Tibial artery (tissue), 4 donors: Measurements from ENCODE around the gene SLC44A4.
A peak's percentile ranks its signal among the peaks of the same experiment; 100 is the strongest.
"Not testable (repeated sequence)": the region's sequence is repeated elsewhere in the genome, so short reads cannot be mapped to it uniquely, and the experiment has no call there.

Experiments
- DNase-seq, 2 donors: peaks; one replicate each; pipeline ENCODE4 v3.0.0-alpha.2; 2019
- H3K27ac ChIP-seq, 2 donors: fragments of 200-600 bp; sonication (generic) in 1 of 2; 1 replicate in 1 of 2; 2 replicates in 1 of 2; pipeline ENCODE4 v1.5.1; 2018 to 2019; ENCODE audit warnings: mild to moderate bottlenecking in 1 of 2
- H3K27me3 ChIP-seq, 2 donors: fragments of 200-600 bp; sonication (generic) in 1 of 2; one replicate each; pipeline versions ENCODE4 v1.5.1 to v1.6.0; 2016 to 2019
- H3K36me3 ChIP-seq, 3 donors: fragments of 200-600 bp; sonication (generic) in 2 of 3; one replicate each; pipeline ENCODE4 v1.5.1; 2016 to 2019; ENCODE audit warnings: mild to moderate bottlenecking in 2 of 3
- H3K4me1 ChIP-seq, 4 donors: fragments of 200-600 bp; sonication (generic) in 2 of 4; 1 replicate in 3 of 4; 2 replicates in 1 of 4; pipeline ENCODE4 v1.5.1; 2016 to 2019
- H3K4me3 ChIP-seq, 2 donors: fragments of 200-600 bp; sonication (generic) in 1 of 2; 1 replicate in 1 of 2; 2 replicates in 1 of 2; pipeline ENCODE4 v1.5.1; 2018 to 2019; ENCODE audit warnings: mild to moderate bottlenecking in 2 of 2
- H3K9me3 ChIP-seq, 3 donors: fragments of 200-600 bp; sonication (generic) in 1 of 3; one replicate each; pipeline ENCODE4 v1.5.1; 2016 to 2019
- CTCF ChIP-seq, 2 experiments: fragments of 200-600 bp in 1 of 2; fragments of 450-650 bp in 1 of 2; IDR thresholded peaks; one replicate each; pipeline ENCODE4 v1.5.1; 2017 to 2019; ENCODE audit warnings: antibody characterized with exemption in 2 of 2, mild to moderate bottlenecking in 1 of 2, moderate library complexity in 1 of 2
- intact Hi-C: fragments of 100-400 bp; cut with DNase I; formaldehyde crosslinking; loops from one replicate; pipeline ENCODE4 v1.15.0; 2023; ENCODE audit warnings: low total_unique reads

SLC44A4 gene

GRCh38 chr6:31827286-31828079 lies 51.3 kb downstream of the SLC44A4 start, which contains the start of gene HSPA1B:
HSPA1B (plus strand) TSS chr6:31827738; CDS start chr6:31827951, 213 bp downstream.
- Histone ChIP-seq H3K4me3 (peak within 1 kb of the TSS; percentile 76 to 78), H3K36me3 (no peaks in the 10 kb centered on the region), H3K9me3 (no peaks in the 10 kb centered on the region), H3K27me3 (no peaks in the 10 kb centered on the region), H3K4me1 (peaks cover 0 to 55% (median 41%) of the 10 kb centered on the region in 4 donors), H3K27ac (peak within 1 kb of the TSS; percentile 92 to 93)
- intact Hi-C loops = no loop called here
- peak; percentile 100 for DNase-seq
- peak in 1 of 2 experiments; percentile 24 for TF ChIP-seq CTCF (IDR thresholded peaks at IDR 0.05)

- peaks cover 0 to 56% (median 38%) of the 10 kb centered on the region in 4 donors for H3K4me1 ChIP-seq
- H3K27me3 ChIP-seq = no peaks in the 10 kb centered on the region
- peak overlapping the region; percentile 92 to 93 for H3K27ac ChIP-seq
- peak overlapping the region; percentile 76 to 78 for H3K4me3 ChIP-seq
- DNase-seq = peak; percentile 94 to 95
- intact Hi-C loops = no loop called here
- no peaks in the 10 kb centered on the region for H3K36me3 ChIP-seq
- no peak for TF ChIP-seq CTCF (IDR thresholded peaks at IDR 0.05)
- H3K9me3 ChIP-seq = no peaks in the 10 kb centered on the region
Measured at GRCh38 chr6:31826793-31827285, 52.0 kb downstream of the SLC44A4 start.

GRCh38 chr6:31825553-31825952 lies 53.2 kb downstream of the SLC44A4 start:
- no peak for DNase-seq
- TF ChIP-seq CTCF (IDR thresholded peaks at IDR 0.05) = no peak
- Histone ChIP-seq H3K36me3 (no peaks in the 10 kb centered on the region), H3K4me1 (peaks cover 0 to 52% (median 32%) of the 10 kb centered on the region in 4 donors), H3K27ac (peak overlapping the region; percentile 92 to 93), H3K4me3 (no peak overlapping the region), H3K9me3 (no peaks in the 10 kb centered on the region), H3K27me3 (no peaks in the 10 kb centered on the region)
- intact Hi-C loops = no loop called here

GRCh38 chr6:31823592-31824196 lies 55.1 kb downstream of the SLC44A4 start:
- Histone ChIP-seq H3K4me1 (peaks cover 0 to 69% (median 45%) of the 10 kb centered on the region in 4 donors), H3K27ac (peak overlapping the region; percentile 91)
- H3K9me3 ChIP-seq, intact Hi-C loops, H3K27me3 ChIP-seq, H3K36me3 ChIP-seq, DNase-seq, H3K4me3 ChIP-seq: not testable (repeated sequence)

- Histone ChIP-seq H3K9me3 (no peaks in the 10 kb centered on the region), H3K4me3 (peak overlapping the region; percentile 50 to 69), H3K4me1 (peaks cover 0 to 76% (median 50%) of the 10 kb centered on the region in 4 donors), H3K27me3 (no peaks in the 10 kb centered on the region), H3K27ac (peak overlapping the region; percentile 91), H3K36me3 (no peaks in the 10 kb centered on the region)
- peak; percentile 90 to 97 for DNase-seq
- no peak for TF ChIP-seq CTCF (IDR thresholded peaks at IDR 0.05)
- intact Hi-C loops = no loop called here
Measured at GRCh38 chr6:31822036-31822821, 56.6 kb downstream of the SLC44A4 start.
